ENCODE results near the gene FAM170B.
A peak's percentile ranks its signal among the peaks of the same experiment; 100 is the strongest.

The FAM170B gene

DNA sequence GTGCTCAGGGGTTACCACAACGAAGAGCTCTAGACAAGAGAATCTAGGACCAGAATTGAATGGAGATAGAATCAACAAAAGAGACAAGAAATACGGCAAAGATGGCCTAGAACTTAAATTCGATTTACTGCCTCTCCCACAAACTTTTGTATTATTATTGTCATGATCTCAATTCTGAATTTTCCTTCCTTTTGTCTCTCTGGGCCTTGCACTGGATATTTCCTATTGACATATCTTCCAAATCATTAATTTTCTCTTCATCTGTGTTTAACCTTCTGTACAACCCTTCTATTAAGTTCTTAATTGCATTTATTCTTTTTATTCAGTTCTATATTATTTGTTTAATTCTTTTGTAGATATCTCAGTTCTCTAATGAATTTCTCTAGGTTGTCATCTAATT is 46.9 kb downstream of the FAM170B start:
- TF ChIP-seq, protein P1, sequence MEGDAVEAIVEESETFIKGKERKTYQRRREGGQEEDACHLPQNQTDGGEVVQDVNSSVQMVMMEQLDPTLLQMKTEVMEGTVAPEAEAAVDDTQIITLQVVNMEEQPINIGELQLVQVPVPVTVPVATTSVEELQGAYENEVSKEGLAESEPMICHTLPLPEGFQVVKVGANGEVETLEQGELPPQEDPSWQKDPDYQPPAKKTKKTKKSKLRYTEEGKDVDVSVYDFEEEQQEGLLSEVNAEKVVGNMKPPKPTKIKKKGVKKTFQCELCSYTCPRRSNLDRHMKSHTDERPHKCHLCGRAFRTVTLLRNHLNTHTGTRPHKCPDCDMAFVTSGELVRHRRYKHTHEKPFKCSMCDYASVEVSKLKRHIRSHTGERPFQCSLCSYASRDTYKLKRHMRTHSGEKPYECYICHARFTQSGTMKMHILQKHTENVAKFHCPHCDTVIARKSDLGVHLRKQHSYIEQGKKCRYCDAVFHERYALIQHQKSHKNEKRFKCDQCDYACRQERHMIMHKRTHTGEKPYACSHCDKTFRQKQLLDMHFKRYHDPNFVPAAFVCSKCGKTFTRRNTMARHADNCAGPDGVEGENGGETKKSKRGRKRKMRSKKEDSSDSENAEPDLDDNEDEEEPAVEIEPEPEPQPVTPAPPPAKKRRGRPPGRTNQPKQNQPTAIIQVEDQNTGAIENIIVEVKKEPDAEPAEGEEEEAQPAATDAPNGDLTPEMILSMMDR (conservative IDR thresholded peaks at IDR 0.05; ENCODE audit: low read length), result no peak

DNA sequence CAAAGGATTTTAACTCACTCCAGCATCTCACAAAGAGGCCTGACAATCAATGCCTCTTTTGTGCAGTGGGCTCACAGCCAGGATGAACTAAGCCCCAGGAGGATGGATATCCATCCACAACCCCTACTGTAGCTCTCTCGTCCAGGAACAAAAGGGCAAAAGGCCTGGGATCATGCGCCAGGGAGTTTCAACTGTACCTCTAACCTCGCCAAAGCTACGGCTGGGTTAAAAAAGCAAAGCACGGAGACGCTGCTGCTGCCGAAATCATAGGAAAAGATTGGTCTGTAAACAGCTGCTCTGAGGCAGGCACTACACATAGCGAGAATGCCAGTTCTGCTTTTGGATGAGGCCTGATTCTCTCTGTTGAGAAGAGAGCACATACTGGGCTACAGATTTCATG is 50.6 kb downstream of the FAM170B start:
- TF ChIP-seq, protein P1 (conservative IDR thresholded peaks at IDR 0.05; ENCODE audit: low read length), result no peak
- no peak overlapping the region for H3K4me3 ChIP-seq (ENCODE audit: low read length)

More for the DNA sequence above, 46.9 kb downstream of the FAM170B start:
- DNase-seq (ENCODE audit: low read depth), result no peak
- no peak overlapping the region for H3K4me3 ChIP-seq (ENCODE audit: low read length)

DNA sequence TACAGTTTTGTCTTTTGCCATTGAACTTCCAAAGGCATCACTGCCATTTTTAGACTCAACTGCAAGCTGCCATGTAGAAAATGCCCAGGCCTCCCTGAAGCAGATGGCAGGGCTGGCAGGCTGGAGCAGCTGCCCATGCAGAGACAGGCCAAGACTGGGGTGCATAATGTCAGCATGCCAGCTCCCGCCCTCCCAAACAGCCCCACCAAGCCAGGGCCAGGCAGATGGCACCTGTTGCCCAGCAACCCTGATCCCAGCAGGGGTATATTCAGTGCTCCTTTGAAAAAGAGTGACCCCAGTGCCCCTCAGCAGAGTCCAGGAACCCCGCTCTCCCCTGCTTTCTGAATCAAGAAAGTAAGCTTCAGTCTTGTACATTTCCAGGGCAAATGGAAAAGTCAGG is 51.1 kb downstream of the FAM170B start:
- no peak for DNase-seq (ENCODE audit: low read depth)
- no peak overlapping the region for H3K4me3 ChIP-seq (ENCODE audit: low read length)
- TF ChIP-seq, protein P1 (conservative IDR thresholded peaks at IDR 0.05; ENCODE audit: low read length), result no peak

More for the DNA sequence above, 50.6 kb downstream of the FAM170B start:
- no peak for DNase-seq (ENCODE audit: low read depth)

DNA sequence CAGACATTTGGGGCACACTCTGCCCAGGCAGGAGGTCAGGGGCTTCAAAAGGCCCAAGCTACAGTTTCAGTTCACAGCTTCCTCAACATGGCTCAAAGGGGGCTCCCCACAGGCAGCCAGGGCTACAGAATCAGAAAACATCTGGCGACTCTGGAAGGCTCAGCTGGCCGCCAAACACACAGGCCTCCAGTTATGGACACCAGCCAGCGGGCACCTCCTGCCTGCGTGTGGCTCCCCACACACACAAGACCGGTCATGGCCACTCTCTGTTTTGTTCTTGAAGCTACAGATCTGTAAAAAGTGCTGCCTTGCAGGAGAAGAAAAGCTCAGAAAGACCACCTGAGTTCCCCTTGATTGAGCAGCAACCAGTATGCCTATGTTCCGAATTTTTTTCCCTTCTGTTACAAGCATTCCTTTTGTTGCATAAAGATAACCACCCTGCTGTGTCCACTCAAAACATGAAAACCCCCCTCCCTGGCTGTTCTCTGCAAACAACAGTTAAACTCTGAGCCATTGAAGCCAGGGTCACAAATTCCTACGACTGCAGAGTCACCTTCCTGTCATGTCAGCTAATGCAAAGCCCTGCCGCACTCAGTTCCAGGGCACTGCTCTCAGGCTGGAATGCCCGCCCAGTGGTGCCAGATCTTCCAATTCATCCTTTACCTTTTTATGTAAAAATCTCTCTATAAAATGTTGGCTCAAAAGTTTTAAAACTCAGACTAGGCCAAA is 52.1 kb downstream of the FAM170B start:
- TF ChIP-seq, protein P1 (conservative IDR thresholded peaks at IDR 0.05; ENCODE audit: low read length), result no peak
- H3K4me3 ChIP-seq (ENCODE audit: low read length), result no peak overlapping the region
- peak; percentile 62 for DNase-seq (ENCODE audit: low read depth)

Data from AG10803 (cell line).